Uterus (tissue), 4 donors: ENCODE data around the gene CARD18. TPM values are rescaled to one million over a fixed set of nuclear protein-coding genes. Genes with fewer than 3 reads are reported as not detected.
A peak's percentile ranks its signal among the peaks of the same experiment; 100 is the strongest.
"Not testable (repeated sequence)": the region's sequence is repeated elsewhere in the genome, so short reads cannot be mapped to it uniquely, and the experiment has no call there.

Experiments
- DNase-seq, 2 donors: peaks; one replicate each; pipeline ENCODE4 v3.0.0-alpha.2; 2019 to 2020
- H3K27ac ChIP-seq, 2 donors: fragments of 200-600 bp; sonication (generic); 1 replicate in 1 of 2; 2 replicates in 1 of 2; pipeline ENCODE4 v1.5.1; 2016 to 2018
- H3K27me3 ChIP-seq, 2 donors: fragments of 200-600 bp; sonication (generic); one replicate each; pipeline ENCODE4 v1.5.1; 2018 to 2019; ENCODE audit warnings: control low read depth in 1 of 2
- H3K36me3 ChIP-seq, 2 donors: fragments of 200-600 bp; sonication (generic); one replicate each; pipeline ENCODE4 v1.5.1; 2019; ENCODE audit warnings: control low read depth in 1 of 2
- H3K4me1 ChIP-seq, 2 donors: fragments of 200-600 bp; sonication (generic); one replicate each; pipeline ENCODE4 v1.5.1; 2018 to 2019; ENCODE audit warnings: control low read depth in 1 of 2
- H3K4me3 ChIP-seq, 2 donors: fragments of 200-600 bp; sonication (generic); 1 replicate in 1 of 2; 2 replicates in 1 of 2; pipeline ENCODE4 v1.5.1; 2018 to 2019; ENCODE audit warnings: mild to moderate bottlenecking in 1 of 2
- H3K9me3 ChIP-seq, 2 donors: fragments of 200-600 bp; sonication (generic); one replicate each; pipeline ENCODE4 v1.5.1; 2019; ENCODE audit warnings: control low read depth in 1 of 2
- CTCF ChIP-seq, 4 experiments: fragments of 200-600 bp in 2 of 4; fragments of 450-650 bp in 2 of 4; sonication (generic) in 2 of 4; IDR thresholded peaks; one replicate each; pipeline ENCODE4 v1.5.1; 2016 to 2019; ENCODE audit warnings: antibody characterized with exemption in 4 of 4, mild to moderate bottlenecking in 2 of 4, moderate library complexity in 1 of 4
- POLR2A ChIP-seq, 2 donors: fragments of 450-650 bp; IDR thresholded peaks; one replicate each; pipeline ENCODE4 v1.6.1; 2016; ENCODE audit warnings: antibody characterized with exemption in 2 of 2, mild to moderate bottlenecking in 1 of 2, moderate library complexity in 1 of 2
- intact Hi-C: fragments of 100-400 bp; cut with DNase I; formaldehyde crosslinking; loops from one replicate; pipeline ENCODE4 v1.15.1; 2023; ENCODE audit warnings: low total_unique reads
- total RNA-seq, 4 donors: library from RNA; depleted of rRNA in 3 of 4; stranded (reverse); fragments of >200 nt in 3 of 4; gene quantifications; one replicate each; pipeline versions ENCODE4 v1.1.0 to v1.2.4, GENCODE V29; 2014 to 2023
- donor health status: DM: yes; HTN: yes; CAD: no.

CARD18 gene
- total RNA-seq, 4 donors from 2014 or later = not detected

GRCh38 chr11:105109855-105110687 is 29.5 kb downstream of the CARD18 start:
- intact Hi-C loops = no loop called here
- TF ChIP-seq POLR2A (IDR thresholded peaks at IDR 0.05) (no peak), CTCF (IDR thresholded peaks at IDR 0.05) (no peak)
- DNase-seq = no peak
- Histone ChIP-seq H3K27me3 (no peaks in the 10 kb centered on the region), H3K4me3 (no peak overlapping the region), H3K9me3 (no peaks in the 10 kb centered on the region), H3K4me1 (no peaks in the 10 kb centered on the region), H3K36me3 (no peaks in the 10 kb centered on the region), H3K27ac (peak overlapping the region in 1 of 2 donors; percentile 30)

- intact Hi-C loops = no loop called here
- TF ChIP-seq CTCF (IDR thresholded peaks at IDR 0.05) (no peak), POLR2A (IDR thresholded peaks at IDR 0.05) (no peak)
- DNase-seq = no peak
- no peaks in the 10 kb centered on the region for H3K36me3 ChIP-seq
- H3K9me3 ChIP-seq = no peaks in the 10 kb centered on the region
- no peaks in the 10 kb centered on the region for H3K4me1 ChIP-seq
- H3K27me3 ChIP-seq = no peaks in the 10 kb centered on the region
- H3K27ac ChIP-seq = no peak overlapping the region
- no peak overlapping the region for H3K4me3 ChIP-seq
These were observed 30.2 kb downstream of the CARD18 start for GRCh38 chr11:105109321-105109720.

- DNase-seq = no peak
- Histone ChIP-seq H3K4me3 (no peak overlapping the region), H3K9me3 (no peaks in the 10 kb centered on the region), H3K27me3 (no peaks in the 10 kb centered on the region), H3K36me3 (no peaks in the 10 kb centered on the region), H3K27ac (no peak overlapping the region), H3K4me1 (no peaks in the 10 kb centered on the region)
- TF ChIP-seq CTCF (IDR thresholded peaks at IDR 0.05) (no peak), POLR2A (IDR thresholded peaks at IDR 0.05) (no peak)
- intact Hi-C loops = no loop called here
These were observed 31.3 kb downstream of the CARD18 start for GRCh38 chr11:105108247-105108646.

- DNase-seq, H3K4me1 ChIP-seq, H3K9me3 ChIP-seq, H3K4me3 ChIP-seq, H3K27ac ChIP-seq, intact Hi-C loops, H3K36me3 ChIP-seq, H3K27me3 ChIP-seq: not testable (repeated sequence)
These were observed 32.2 kb downstream of the CARD18 start for GRCh38 chr11:105107226-105107825.

- no peaks in the 10 kb centered on the region for H3K9me3 ChIP-seq
- H3K27me3 ChIP-seq = no peaks in the 10 kb centered on the region
- intact Hi-C loops = no loop called here
- TF ChIP-seq POLR2A (IDR thresholded peaks at IDR 0.05) (no peak), CTCF (IDR thresholded peaks at IDR 0.05) (no peak)
- no peaks in the 10 kb centered on the region for H3K4me1 ChIP-seq
- H3K36me3 ChIP-seq = no peaks in the 10 kb centered on the region
- no peak overlapping the region for H3K27ac ChIP-seq
- DNase-seq = no peak
- H3K4me3 ChIP-seq = no peak overlapping the region
These were observed 33.4 kb downstream of the CARD18 start for GRCh38 chr11:105106140-105106539.
